Tibial nerve (tissue), 4 donors: ENCODE data around the gene GAGE12E.
"Not testable (repeated sequence)": the region's sequence is repeated elsewhere in the genome, so short reads cannot be mapped to it uniquely, and the experiment has no call there.

Experiments used
- CTCF ChIP-seq, 5 experiments: fragments of 200-600 bp in 3 of 5; fragments of 450-650 bp in 2 of 5; sonication (generic) in 3 of 5; IDR thresholded peaks; one replicate each; pipeline ENCODE4 v1.5.1; 2016 to 2019; ENCODE audit warnings: antibody characterized with exemption in 5 of 5, mild to moderate bottlenecking in 3 of 5, moderate library complexity in 2 of 5
- EP300 ChIP-seq, 2 donors: sonication (generic); formaldehyde crosslinking; IDR thresholded peaks; one replicate each; pipeline ENCODE4 v1.6.1; 2017; ENCODE audit warnings: antibody characterized with exemption in 2 of 2, mild to moderate bottlenecking in 1 of 2
- POLR2A ChIP-seq, 2 donors: fragments of 450-650 bp; IDR thresholded peaks; one replicate each; pipeline ENCODE4 v1.6.1; 2017; ENCODE audit warnings: antibody characterized with exemption in 2 of 2, mild to moderate bottlenecking in 2 of 2, moderate library complexity in 2 of 2

DNA sequence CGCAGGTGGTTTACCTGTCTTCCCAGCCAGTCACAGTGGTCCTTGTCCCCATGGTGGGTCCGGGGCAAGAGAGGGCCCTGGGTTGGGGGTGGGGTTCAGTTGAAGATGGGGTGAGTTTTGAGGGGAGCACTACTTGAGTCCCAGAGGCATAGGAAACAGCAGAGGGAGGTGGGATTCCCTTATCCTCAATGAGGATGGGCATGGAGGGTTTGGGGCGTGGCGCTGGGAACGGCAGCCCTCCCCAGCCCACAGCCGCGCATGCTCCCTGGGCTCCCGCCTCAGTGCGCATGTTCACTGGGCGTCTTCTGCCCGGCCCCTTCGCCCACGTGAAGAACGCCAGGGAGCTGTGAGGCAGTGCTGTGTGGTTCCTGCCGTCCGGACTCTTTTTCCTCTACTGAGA is 28.6 kb downstream of the GAGE12E start, which contains the start of gene GAGE12H:
- not testable (repeated sequence) for TF ChIP-seq CTCF, EP300, POLR2A (IDR thresholded peaks at IDR 0.05)
